Midbrain (tissue), 1 donor: ENCODE data around the gene DNAAF5.

Experiments
- DNase-seq: peaks from one replicate; lab custom pipeline; 2025; lab: John Stamatoyannopoulos, UW

DNAAF5 gene

GRCh38 chr7:834277-834676 is 107.8 kb downstream of the DNAAF5 start:
- DNase-seq = no peak

- DNase-seq = no peak
These were observed 108.5 kb downstream of the DNAAF5 start for GRCh38 chr7:835021-835420.

GRCh38 chr7:835485-836401 is 109.2 kb downstream of the DNAAF5 start:
- no peak for DNase-seq
